ENCODE results near the gene PRRT2.
"Not testable (repeated sequence)": the region's sequence is repeated elsewhere in the genome, so short reads cannot be mapped to it uniquely, and the experiment has no call there.

PRRT2 gene

DNA sequence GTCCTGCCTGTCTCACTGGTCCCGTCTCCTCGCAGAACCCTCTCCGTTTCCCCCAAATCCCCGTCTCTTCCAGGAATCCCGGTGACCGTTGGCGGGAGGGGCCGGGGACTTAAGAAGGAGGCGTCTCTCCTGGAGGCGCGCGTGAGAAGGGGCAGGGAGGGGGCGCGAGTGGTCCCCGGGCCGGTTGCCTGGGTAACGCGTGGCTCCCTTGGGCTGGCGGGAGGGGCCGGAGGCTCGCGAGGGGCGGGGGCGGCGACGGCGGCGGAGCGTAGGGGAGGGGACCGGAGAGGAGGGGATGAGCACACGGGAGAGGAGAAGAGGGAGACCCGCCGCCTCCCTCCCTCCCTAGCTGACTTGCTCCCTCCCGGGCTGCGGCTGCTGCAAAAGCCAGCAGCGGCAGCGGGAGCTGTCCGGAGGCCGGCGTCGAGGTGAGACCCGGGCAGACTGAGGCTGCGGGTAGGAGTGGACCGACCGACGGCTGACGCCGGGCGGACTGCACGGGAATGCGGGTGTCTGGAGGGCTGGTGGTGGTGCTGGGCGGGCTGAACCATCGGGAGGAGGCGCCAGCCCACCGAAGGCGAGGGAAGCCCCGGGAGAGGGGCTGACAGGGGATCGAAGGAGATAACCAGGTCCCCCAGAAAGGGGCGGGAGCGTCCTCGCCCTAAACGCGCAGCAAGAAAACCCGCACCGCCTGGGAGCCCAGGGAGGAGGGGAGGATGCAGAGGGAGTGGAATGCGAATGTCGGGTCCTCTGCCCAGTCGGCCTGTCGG is at the start of gene PRRT2:
Gene PRRT2 (plus strand): TSS at position 298 of the 770 bp plus-strand sequence. CDS start 862 bp downstream, outside the sequence.
- DNase-seq = no peak

DNA sequence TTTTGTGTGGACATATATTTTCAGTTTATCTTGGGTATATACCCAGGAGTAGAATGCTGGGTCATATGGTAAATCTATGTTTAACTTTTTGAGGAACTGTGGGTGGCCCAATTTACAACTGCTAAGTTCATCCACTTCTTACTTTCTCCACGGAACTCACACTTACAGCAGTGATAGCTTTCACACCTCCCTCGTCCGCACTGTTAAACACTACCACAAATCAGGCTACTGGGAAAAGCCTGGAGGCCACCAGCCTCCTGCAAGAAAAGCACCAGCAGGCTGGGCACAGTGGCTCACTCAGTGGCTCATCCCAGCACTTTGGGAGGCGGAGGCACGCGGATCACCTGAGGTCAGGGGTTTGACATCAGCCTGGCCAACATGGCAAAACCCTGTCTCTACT is 48.7 kb upstream of the PRRT2 start:
- no peak for DNase-seq

DNA sequence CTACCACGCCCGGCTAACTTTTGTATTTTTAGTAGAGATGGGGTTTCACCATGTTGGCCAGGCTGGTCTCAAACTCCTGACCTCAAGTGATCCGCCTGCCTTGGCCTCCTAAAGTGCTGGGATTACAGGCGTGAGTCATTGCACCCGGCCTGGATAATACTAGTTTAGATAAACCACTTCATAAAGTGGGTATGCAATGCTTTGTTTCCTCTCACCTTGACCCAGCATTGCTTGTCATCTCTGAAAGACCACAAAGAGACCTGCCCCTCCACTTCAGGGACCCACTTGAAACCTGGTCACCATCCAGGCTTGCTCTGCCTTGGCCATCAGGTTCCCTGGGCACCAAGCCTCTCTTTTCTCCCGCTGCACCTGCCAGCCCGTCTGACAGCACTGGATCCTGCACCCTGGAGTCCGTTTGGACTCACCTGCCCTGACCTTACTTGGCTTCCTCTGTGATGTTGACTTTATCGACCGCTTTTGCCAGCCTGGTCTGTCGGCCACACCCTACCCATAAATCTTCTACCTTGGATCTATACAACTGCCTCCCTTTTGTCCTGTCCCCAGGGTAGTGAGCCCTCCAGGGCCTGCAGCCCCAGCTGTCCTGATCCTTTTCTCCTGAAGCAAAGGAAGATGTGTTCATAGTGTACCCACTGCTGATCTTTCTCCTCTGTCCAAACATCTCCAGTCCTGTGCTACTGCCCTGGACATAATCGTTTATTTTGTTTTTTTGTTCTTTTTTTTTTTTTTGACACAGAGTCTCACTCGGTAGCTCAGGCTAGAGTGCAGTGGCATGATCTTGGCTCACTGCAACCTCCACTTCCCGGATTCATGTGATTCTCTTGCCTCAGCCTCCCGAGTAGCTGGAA is 46.6 kb upstream of the PRRT2 start:
- DNase-seq = no peak

DNA sequence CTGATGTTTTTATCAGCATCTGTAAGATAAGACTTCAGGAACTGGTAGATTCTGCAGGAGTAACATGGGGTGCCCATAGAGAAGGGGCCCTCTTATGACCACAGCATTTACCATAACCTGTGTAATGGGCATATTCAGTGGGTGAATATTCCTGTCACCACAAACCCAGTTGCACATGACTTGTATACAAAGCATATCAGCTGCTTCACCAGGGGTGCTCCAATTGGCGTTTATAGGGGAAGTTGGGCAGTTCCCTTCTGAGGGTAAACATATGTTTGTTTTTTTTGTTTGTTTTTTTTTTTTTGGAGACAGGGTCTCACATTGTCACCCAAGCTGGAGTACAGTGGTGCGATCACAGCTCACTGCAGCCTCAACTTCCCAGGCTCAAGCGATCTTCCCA is 45.4 kb upstream of the PRRT2 start:
- DNase-seq = no peak

DNA sequence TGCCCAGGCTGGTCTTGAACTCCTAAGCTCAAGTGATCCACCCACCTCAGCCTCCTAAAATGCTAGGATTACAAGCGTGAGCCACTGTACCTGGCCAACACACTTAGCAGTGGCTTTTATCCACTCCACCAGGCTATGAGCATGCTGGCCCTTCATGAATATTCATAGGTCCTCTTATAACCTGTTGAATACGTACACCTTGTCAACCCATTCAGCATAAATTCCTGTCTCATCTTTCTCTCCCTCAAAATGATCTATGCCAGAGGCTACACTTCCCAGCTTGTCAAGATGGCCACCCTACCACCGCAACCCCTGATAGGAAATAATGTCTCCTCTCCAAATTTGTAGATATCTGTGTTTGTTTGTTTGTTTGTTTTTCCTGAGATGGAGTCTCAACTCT is 44.9 kb upstream of the PRRT2 start:
- no peak for DNase-seq

DNA sequence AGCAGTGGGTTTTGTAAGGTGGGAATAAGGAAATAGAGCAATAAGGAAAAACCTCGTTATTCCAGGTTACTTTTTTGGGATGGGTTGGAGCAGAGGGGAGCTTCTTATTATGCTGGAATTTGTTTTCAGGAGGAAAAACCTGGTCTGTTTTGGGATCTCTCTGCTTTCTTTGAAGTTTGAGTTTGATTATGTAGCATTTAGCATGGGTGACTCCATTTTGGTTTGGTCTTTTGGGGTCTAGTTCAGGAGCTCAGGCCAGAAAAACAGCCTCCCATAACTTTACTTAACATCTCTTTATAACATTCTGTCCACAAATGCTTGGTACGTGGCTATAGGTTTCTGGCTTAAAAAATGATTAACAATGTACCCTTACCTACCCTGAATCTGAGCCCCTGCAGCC is 42.5 kb upstream of the PRRT2 start:
- no peak for DNase-seq

DNA sequence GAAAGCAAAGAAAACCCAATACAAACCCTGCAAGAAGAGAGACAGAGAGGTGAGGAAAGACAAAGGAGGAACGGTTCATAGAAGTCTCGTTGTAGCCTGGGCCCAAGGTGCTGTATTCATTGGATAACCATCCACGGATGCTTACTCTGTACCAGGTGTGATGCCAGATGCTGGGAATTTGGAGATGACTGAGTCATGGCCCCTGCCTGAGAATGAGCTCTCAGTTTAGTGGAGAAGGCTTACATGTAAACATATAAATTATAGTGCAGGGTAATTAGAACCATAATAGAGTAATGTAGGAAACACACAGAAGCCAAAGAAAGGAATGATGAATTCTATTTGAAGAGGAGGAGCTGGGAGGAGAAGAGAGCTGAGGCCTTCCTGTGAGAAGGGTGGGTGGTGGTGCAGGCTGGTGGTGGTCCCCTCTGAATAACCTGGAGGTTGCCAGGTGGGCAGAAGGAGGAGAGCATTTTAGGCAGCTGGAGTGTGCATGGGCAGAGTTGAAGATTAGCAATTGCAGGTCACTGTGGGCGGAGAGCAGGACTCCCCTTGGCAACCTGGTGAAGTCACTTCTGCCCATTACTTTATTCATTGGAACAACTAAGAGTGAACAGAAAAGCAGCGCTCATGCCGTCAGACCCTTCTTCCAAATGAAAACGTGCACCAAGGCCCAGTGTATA is 41.6 kb upstream of the PRRT2 start:
- no peak for DNase-seq

DNA sequence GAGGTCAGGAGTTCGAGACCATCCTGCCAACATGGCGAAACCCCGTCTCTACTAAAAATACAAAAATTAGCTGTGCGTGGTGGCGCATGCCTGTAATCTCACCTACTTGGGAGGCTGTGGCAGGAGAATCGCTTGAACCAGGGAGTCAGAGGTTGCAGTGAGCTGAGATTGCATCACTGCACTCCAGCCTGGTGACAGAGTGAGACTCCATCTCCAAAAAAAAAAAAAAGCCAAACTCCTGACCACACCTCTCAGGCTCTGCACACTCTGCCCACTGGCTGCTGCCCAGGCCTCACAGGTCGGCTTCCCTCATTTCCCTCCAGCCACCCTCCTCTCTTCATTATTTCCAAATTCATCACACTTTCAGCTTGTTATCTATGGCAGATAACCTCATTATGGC is 39.7 kb upstream of the PRRT2 start:
- DNase-seq = not testable (repeated sequence)

DNA sequence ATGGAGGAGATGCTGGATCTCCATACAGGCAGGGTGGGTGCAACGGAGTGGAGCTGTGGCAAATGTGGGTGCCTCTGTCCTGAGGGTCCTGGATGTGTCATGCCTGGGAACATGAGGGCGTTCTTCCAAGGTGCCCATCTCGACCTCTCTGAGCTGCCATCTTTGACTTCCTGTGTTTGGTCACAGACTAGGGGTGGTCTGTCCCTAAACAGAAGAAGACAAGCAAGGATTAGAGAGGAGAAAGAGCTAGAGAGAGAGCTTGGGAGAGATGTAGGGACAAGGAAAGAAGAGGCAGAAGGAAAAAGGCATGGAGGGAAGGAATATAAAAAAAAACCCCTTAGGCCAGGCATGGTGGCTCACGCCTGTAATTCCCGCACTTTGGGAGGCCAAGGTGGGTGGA is 37.3 kb upstream of the PRRT2 start:
- no peak for DNase-seq

DNA sequence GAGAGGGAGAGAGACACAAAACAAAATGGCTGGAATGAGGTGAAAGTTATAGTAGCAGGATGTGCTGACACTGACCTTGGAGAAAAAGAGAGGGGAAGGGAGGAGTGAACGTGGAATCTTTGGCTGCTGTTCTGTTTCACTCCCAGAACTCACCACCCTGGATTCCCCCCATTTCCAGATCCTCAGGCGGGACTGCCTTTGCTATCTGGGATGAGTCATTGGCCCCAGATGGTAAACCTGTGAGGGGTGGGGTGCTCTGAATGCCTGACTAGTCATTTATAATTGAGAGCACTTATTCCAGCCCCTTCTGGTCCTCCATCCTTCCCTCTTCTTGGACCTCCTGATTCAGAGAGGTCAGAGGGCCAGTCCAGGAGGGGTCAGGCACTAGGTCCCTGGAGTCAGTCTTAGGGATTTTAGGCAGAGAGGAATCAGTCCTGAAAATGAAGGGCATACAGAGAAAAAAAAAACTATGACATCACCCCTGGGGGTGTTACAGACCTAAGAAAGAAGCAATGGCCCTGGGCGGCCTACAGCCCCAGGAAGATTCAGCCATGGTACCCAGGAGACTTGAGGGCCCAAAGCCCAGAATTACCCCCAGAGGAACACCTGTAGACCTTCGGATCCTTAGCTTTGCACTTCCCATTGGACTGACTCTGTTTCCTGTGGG is 36.1 kb upstream of the PRRT2 start:
- no peak for DNase-seq

DNA sequence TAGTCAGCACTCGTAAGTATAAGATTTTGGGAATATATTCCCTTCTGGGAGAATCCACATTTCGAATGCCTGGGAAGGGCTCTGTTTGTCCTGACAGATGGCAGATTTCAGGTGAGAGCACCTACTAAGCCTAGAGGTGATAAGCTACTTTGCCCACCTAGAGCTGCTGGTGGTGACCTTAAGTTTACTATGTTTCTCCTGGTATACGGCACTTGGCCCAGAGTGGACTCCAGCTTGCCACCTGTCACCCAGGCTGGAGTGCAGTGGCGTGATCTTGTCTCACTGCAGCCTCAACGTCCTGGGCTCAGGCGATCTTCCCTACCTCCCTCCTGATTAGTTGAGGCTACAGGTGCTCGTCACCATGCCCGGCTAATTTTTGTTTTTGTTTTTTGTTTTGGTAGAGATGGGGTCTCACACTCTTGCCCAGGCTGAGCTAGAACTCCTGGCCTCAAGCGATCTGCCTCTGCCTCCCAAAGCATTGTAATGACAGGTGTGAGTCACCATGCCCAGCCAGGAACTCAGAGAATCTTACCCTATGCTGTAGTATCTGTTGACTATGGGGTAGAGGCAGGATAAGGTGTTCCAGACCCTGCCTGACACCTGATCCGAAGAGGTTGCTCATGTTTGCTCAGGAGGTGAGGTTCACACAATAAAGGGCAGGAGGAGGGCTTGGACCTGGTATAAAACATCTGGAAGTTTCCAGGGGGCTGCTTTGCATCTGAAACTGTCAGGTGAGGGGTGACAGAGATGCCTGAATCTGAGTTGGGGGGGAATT is 34.2 kb upstream of the PRRT2 start, which contains the start of gene ZG16:
Gene ZG16 (plus strand): TSS at position 681 of the 775 bp plus-strand sequence. CDS start 1,011 bp downstream, outside the sequence.
- DNase-seq = no peak

DNA sequence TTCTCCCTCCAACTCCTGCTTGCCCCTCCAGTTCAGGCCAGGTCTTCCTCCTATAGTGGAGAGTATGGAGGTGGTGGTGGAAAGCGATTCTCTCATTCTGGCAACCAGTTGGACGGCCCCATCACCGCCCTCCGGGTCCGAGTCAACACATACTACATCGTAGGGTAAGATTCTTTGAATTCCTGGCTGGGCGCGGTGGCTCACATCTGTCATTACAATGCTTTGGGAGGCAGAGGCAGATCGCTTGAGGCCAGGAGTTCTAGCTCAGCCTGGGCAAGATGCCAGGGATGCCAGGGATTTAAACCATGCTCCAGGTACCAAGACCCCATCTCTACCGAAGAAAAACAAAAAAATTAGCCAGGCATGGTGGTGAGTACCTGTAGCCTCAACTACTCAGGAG is 32.5 kb upstream of the PRRT2 start:
- DNase-seq = no peak

DNA sequence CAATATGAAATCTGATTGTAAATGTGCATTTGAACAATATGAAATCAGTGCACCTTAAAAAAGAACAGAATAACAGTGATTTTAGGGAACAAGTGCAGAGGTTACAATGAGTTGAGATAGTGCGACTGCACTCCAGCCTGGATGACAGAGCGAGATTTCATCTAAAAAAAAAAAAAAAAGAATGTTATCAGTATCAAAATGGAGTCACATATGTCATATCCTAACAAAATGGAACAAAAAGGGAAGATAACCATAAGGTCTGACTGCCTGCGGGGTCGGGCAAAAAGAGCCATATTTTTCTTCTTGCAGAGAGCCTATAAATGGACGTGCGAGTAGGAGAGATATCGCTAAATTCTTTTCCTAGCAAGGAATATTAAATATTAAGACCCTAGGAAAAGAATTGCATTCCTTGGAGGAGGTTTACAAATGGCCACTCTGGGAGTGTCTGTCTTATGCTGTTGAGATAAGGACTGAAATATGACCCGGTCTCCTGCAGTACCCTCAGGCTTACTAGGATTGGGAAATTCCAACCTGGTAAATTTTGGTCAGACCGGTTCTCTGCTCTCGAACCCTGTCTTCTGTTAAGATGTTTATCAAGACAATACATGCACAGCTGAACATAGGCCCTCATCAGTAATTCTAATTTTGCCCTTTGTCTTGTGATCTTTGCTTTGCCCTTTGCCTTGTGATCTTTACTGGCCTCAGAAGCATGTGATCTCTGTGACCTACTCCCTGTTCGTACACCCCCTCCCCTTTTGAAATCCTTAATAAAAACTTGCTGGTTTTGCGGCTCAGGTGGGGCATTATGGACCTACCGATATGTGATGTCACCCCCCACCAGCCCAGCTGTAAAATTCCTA is 28.7 kb upstream of the PRRT2 start:
- DNase-seq = not testable (repeated sequence)

DNA sequence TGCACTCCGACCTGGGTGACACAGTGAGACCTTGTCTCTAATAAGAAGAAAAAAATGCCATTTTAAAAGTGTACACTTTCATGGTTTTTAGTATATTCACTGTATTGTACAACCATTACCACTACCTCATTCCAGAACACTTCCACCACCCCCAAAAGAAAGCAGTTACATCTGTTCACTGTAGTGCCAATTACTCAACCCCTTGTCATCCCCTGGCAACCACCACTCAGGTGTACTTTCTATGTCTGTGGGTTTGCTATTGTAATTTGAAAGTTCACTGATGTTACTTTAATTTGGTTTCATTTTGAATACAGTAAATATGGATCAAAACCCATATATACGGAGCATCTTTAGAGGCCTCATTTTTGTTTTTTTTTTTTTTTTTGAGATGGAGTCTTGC is 27.8 kb upstream of the PRRT2 start:
- DNase-seq = no peak

DNA sequence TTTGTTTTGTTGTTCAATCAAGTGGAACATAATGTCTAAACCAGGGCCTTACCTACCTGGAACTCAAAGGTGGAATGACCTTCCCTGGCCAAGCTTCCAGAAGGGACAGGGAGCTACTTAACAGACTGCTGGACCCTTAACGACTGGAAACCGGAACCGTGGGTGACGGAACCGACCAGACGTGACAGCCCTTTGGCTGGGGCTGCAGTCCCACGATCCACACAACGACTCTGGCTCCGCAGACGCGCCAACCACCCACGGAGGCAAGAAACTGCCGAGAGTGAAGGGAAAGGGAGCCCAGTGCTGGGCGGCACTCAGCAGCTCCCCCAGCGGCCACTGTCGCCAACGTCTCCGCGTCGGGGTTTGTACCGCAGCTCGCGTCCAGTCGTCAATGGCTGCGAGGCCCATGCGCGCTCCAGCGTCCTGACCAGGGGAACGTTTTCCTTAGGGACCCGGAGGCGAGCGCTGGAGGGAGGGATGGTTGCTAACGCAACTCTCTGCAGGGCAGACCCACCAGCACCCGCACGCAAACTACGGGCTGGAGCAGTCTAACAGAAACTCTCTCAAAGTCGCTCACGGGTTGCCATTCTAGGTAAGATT is 27.0 kb upstream of the PRRT2 start:
- peak; percentile 79 for DNase-seq

DNA sequence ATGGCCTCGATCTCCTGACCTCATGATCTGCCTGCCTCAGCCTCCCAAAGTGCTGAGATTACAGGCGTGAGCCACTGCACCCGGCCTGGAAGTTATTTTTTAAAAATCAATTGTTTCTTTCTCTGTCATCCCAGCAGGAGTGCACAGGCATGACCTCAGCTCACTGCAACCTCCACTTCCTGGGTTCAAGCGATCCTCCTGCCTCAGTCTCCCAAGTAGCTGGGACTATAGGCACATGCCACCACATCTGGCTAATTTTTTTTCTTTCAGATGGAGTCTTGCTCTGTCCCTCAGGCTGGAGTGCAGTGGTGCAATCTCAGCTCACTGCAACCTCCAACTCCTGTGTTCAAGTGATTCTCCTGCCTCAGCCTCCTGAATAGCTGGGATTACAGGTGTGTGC is 24.8 kb upstream of the PRRT2 start:
- DNase-seq = not testable (repeated sequence)

DNA sequence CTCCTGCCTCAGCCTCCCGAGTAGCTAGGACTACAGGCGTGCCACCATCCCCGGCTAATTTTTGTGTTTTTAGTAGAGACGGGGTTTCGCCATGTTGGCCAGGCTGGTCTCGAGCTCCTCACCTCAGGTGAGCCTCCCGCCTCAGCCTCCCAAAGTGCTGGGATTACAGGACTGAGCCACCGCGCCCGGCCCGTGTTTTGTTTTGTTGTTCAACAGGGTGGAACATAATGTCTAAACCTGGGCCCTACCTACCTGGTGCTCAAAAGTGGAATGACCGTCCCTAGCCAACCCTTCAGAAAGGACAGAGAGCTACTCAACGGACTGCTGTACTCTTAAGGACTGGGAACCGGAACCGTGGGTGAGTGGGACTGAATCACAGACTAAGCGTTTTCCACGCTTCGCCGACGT is 22.2 kb upstream of the PRRT2 start:
- DNase-seq = no peak

DNA sequence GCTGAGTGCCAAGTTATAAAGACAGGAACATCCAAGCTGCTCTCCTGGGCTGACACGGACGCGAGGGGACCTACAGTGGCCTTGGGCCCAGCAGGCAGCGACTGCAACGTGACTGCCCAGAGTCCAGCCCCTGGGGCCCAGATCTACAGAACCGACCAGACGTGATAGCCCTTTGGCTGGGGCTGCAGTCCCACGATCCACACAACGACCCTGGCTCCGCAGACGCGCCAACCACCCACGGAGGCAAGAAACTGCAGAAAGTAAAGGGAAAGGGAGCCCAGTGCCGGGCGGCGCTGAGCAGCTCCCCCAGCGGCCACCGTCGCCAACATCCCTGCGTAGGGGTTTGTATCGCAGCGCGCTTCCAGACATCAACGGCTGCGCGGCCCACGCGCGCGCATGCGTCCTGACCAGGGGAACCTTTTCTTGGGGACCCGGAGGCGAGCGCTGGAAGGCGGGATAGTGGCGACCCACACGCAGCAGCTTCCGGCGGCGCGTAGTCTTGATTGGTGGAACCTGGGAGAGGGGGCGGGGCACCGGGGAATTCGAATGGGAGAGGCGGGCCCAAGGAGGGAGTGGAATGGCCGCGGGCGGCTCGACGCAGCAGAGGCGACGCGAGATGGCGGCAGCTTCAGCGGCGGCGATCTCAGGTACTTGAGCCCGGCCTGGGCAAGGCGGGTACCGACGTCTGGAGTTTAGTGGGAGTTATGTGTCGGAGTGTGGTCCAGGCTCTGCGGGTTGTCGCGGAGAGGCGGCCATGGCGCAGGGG is 21.6 kb upstream of the PRRT2 start, which contains the start of gene KIF22:
Gene KIF22 (plus strand): TSS at position 569 of the 766 bp plus-strand sequence. CDS start 9 bp downstream, at position 578.
- peak; percentile 100 for DNase-seq

Data from activated CD4-positive, alpha-beta T cell treated with anti-CD3 and anti-CD28 coated beads, Interleukin-2, amount 50 U/mL, for 1 hour (primary cell).